ENCODE measurements around the gene CHKB. TPM values are rescaled to one million over a fixed set of nuclear protein-coding genes. Genes with fewer than 3 reads are reported as not detected.

CHKB gene
- total RNA-seq, 1 experiment from 2014 or later = 55.1 TPM

GRCh38 chr22:50569896-50570535 is 12.6 kb downstream of the CHKB start:
- Histone ChIP-seq H2AFZ (ENCODE audit: low read depth, low read length, poor library complexity, severe bottlenecking) (no peak overlapping the region), H3K9ac (ENCODE audit: low read length) (no peak overlapping the region), H3K4me2 (ENCODE audit: low read length) (no peak overlapping the region), H4K20me1 (ENCODE audit: insufficient read depth) (no peaks in the 10 kb centered on the region), H3K4me1 (ENCODE audit: control insufficient read depth in 1 of 2, insufficient read depth in 2 of 2, low read length in 2 of 2) (no peaks in the 10 kb centered on the region), H3K79me2 (ENCODE audit: insufficient read depth, low read length) (no peaks in the 10 kb centered on the region), H3K9me2 (ENCODE audit: insufficient read depth) (no peaks in the 10 kb centered on the region), H3K27me3 (ENCODE audit: insufficient read depth, low read length) (no peaks in the 10 kb centered on the region), H3K27ac (ENCODE audit: low read depth, low read length) (no peak overlapping the region), H3K36me3 (ENCODE audit: control insufficient read depth in 1 of 2, insufficient read depth in 2 of 2, low read length in 2 of 2) (peaks cover 0 to 5% of the 10 kb centered on the region in 2 experiments; a peak in 1 of 4 replicates), H3K9me3 (ENCODE audit: control insufficient read depth in 1 of 2, insufficient read depth in 1 of 2, low read depth in 1 of 2, low read length in 2 of 2) (no peaks in the 10 kb centered on the region), H3K4me3 (replicated peaks in 1 of 2; ENCODE audit: low read depth in 1 of 2, low read length in 2 of 2) (no peak overlapping the region)
- ChIA-PET POLR2A (no interaction called here), CTCF (no interaction called here), RAD21 (ENCODE audit: low non-redundant PET in 1 of 2, low total read pairs in 2 of 2, uncharacterized antibody in 2 of 2, unreplicated experiment in 2 of 2) (no interaction called here)
- no peak for DNase-seq (ENCODE audit: low read depth, low spot score)
- intact Hi-C loops (cut with micrococcal nuclease) = no loop called here
- TF ChIP-seq MAX (IDR thresholded peaks at IDR 0.05) = no peak
- TF ChIP-seq ZNF274 (IDR thresholded peaks at IDR 0.05; ENCODE audit: low read depth, low read length) = no peak
- TF ChIP-seq CTCF (IDR thresholded peaks at IDR 0.05 in 2 of 3, conservative IDR thresholded peaks at IDR 0.05 in 1 of 3; ENCODE audit: borderline replicate concordance in 1 of 3, insufficient read depth in 1 of 3, low read depth in 2 of 3, low read length in 2 of 3) = no peak
- TF ChIP-seq CBX3 (IDR thresholded peaks at IDR 0.05; ENCODE audit: low read depth) = no peak
- no peak for TF ChIP-seq RAD21 (IDR thresholded peaks at IDR 0.05; ENCODE audit: low read depth)
- TF ChIP-seq TCF7L2 (IDR thresholded peaks at IDR 0.05; ENCODE audit: borderline replicate concordance, extremely low read depth, insufficient read depth, insufficient read length) = no peak
- no peak for TF ChIP-seq YY1 (IDR thresholded peaks at IDR 0.05; ENCODE audit: extremely low read depth, insufficient replicate concordance, low read depth, low read length)
- no peak for TF ChIP-seq SRF (IDR thresholded peaks at IDR 0.05; ENCODE audit: low read depth)
- TF ChIP-seq CEBPB (IDR thresholded peaks at IDR 0.05; ENCODE audit: low read depth) = no peak
- no peak for TF ChIP-seq EZH2phosphoT487 (IDR thresholded peaks at IDR 0.05; ENCODE audit: borderline replicate concordance)
- TF ChIP-seq EGR1 (IDR thresholded peaks at IDR 0.05; ENCODE audit: low read depth) = no peak
- no peak for TF ChIP-seq POLR2A (IDR thresholded peaks at IDR 0.05; ENCODE audit: borderline replicate concordance, extremely low read depth, insufficient read depth, insufficient read length)
- TF ChIP-seq EZH2 (IDR thresholded peaks at IDR 0.05) = no peak
- no peak for TF ChIP-seq ZFX (IDR thresholded peaks at IDR 0.05)
- TF ChIP-seq ATF3 (IDR thresholded peaks at IDR 0.05) = no peak
- no peak for TF ChIP-seq SP1 (IDR thresholded peaks at IDR 0.05; ENCODE audit: low read depth)
- no peak for TF ChIP-seq SIN3A (IDR thresholded peaks at IDR 0.05; ENCODE audit: low read depth)
- TF ChIP-seq FOSL1 (IDR thresholded peaks at IDR 0.05; ENCODE audit: low read depth) = no peak
- no peak for TF ChIP-seq ZBTB33 (IDR thresholded peaks at IDR 0.05; ENCODE audit: extremely low read depth, insufficient replicate concordance, low read length)
- no peak for TF ChIP-seq ELF1 (IDR thresholded peaks at IDR 0.05; ENCODE audit: borderline replicate concordance, low read depth)
- no peak for ATAC-seq
- BruUV-seq (replicated peaks) = no TSS peak
